Activated T-cell treated with anti-CD3 and anti-CD28 coated beads, Interleukin-2, amount 50 U/mL, for 72 hours (primary cell): ENCODE results near the gene DAND5. TPM values are rescaled to one million over a fixed set of nuclear protein-coding genes. Genes with fewer than 3 reads are reported as not detected.
A peak's percentile ranks its signal among the peaks of the same experiment; 100 is the strongest.
"Not testable (repeated sequence)": the region's sequence is repeated elsewhere in the genome, so short reads cannot be mapped to it uniquely, and the experiment has no call there.

Experiments
- ATAC-seq, 2 donors: fragments of 150-1000 bp; cut with Tn5 transposase; replicated peaks in 1 of 2; 2 replicates each; pipeline ENCODE4 v1.10.0; 2021; ENCODE audit warnings: moderate library complexity in 2 of 2, mild to moderate bottlenecking in 1 of 2
- DNase-seq, 2 donors: peaks; one replicate each; pipeline ENCODE4 v3.0.0; 2021 to 2022; ENCODE audit warnings: mixed read lengths in 1 of 2
- H3K27ac Mint-ChIP-seq: one replicate; pipeline ENCODE4 v1.8.0; 2022; ENCODE audit warnings: mild to moderate bottlenecking, moderate library complexity, mixed read lengths
- H3K27me3 Mint-ChIP-seq: one replicate; pipeline ENCODE4 v1.8.0; 2022; ENCODE audit warnings: low read depth, mixed read lengths
- H3K36me3 Mint-ChIP-seq, 2 donors: one replicate each; pipeline ENCODE4 v1.8.0; 2022; ENCODE audit warnings: mixed read lengths in 2 of 2, mild to moderate bottlenecking in 1 of 2; ENCODE audit not compliant: insufficient read depth in 2 of 2
- H3K4me1 Mint-ChIP-seq: one replicate; pipeline ENCODE4 v1.8.0; 2022; ENCODE audit warnings: low read depth, mixed read lengths
- H3K4me3 Mint-ChIP-seq, 2 donors: one replicate each; pipeline ENCODE4 v1.8.0; 2022; ENCODE audit warnings: mild to moderate bottlenecking in 2 of 2, mixed read lengths in 2 of 2, moderate library complexity in 2 of 2
- H3K9me3 Mint-ChIP-seq, 2 donors: one replicate each; pipeline ENCODE4 v1.8.0; 2022; ENCODE audit warnings: mixed read lengths in 2 of 2
- total RNA-seq, 2 donors: library from RNA; stranded (reverse); gene quantifications; one replicate each; pipeline ENCODE4 v1.2.3, GENCODE V29; 2022

Gene DAND5
- total RNA-seq, 2 donors from 2014 or later = 0.12 to 0.32 TPM

- DNase-seq = no peak
- Mint-ChIP-seq H3K9me3 (no peaks in the 10 kb centered on the region), H3K36me3 (peaks cover 14 to 45% of the 10 kb centered on the region in 2 donors), H3K4me3 (no peak overlapping the region), H3K27ac (peak overlapping the region; percentile 38), H3K4me1 (peaks cover 54% of the 10 kb centered on the region), H3K27me3 (no peaks in the 10 kb centered on the region)
- no peak for ATAC-seq
Observed at GRCh38 chr19:12948612-12949362, 20.6 kb upstream of the DAND5 start.

DNA sequence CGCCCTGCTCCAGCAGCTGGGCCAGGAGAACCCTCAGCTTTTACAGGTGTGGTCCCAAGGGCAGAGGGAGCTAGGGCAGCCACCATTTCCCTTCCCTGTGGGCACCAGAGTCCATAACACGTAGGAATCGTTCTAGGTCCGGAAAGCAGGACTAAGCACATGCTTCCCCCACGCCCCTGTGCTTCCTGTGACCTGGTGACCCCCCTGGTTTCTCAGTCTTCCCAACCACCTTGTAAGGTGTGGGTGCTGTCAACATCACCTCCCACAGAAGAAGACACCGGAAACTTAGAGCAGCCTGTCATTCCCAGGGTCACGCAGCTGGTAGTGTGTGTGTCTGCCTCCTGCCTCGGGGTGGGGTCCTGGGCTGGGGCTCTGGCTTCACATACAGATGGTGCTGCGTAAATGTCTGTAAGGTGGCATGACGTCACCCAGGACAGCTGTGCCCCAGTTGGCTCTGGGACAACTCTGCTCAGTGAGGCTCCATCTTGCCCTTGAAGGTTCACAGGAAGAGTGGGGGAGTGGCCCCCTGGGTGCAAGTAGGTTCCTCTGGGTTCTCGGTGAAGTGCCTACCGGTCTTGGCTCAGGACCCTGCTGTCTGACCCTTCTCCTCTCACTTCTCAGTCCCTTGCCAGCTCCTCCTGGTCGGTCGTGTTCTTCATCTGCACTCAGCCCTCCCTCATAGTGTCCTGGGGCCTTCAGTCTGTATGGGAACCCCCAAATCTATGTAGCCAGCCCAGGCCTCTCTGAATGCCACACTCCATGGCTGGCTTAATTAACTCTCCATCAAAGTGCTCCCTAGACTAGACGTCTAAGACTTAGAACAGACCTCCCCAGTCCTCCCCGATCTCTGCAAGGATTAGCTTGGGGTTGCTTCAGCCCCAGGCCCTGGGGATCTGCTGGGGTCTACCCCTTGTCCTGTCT, 19.8 kb upstream of the DAND5 start:
- DNase-seq (no peak), ATAC-seq (no peak)
- H3K27me3 Mint-ChIP-seq = no peaks in the 10 kb centered on the region
- H3K4me1 Mint-ChIP-seq = peaks cover 54% of the 10 kb centered on the region
- peaks cover 12 to 47% of the 10 kb centered on the region in 2 donors for H3K36me3 Mint-ChIP-seq
- no peak overlapping the region for H3K4me3 Mint-ChIP-seq
- H3K27ac Mint-ChIP-seq = peak overlapping the region; percentile 77
- H3K9me3 Mint-ChIP-seq = no peaks in the 10 kb centered on the region

GRCh38 chr19:12952050-12952449, 17.3 kb upstream of the DAND5 start:
- peaks cover 8 to 33% of the 10 kb centered on the region in 2 donors for H3K36me3 Mint-ChIP-seq
- H3K4me1 Mint-ChIP-seq = peaks cover 55% of the 10 kb centered on the region
- not testable (repeated sequence) for H3K4me3 Mint-ChIP-seq, DNase-seq, ATAC-seq, H3K9me3 Mint-ChIP-seq, H3K27me3 Mint-ChIP-seq
- H3K27ac Mint-ChIP-seq = peak overlapping the region; percentile 31

- DNase-seq (no peak), ATAC-seq (no peak)
- Mint-ChIP-seq H3K36me3 (peaks cover 8 to 32% of the 10 kb centered on the region in 2 donors), H3K27me3 (no peaks in the 10 kb centered on the region), H3K9me3 (no peaks in the 10 kb centered on the region), H3K4me1 (peaks cover 53% of the 10 kb centered on the region), H3K27ac (peak overlapping the region; percentile 35), H3K4me3 (no peak overlapping the region)
Observed at GRCh38 chr19:12952488-12953137, 16.8 kb upstream of the DAND5 start.

- DNase-seq = no peak
- Mint-ChIP-seq H3K4me1 (peaks cover 53% of the 10 kb centered on the region), H3K27ac (peak overlapping the region; percentile 35), H3K9me3 (no peaks in the 10 kb centered on the region), H3K27me3 (no peaks in the 10 kb centered on the region), H3K36me3 (peaks cover 6 to 31% of the 10 kb centered on the region in 2 donors), H3K4me3 (no peak overlapping the region)
- ATAC-seq = no peak
Observed at GRCh38 chr19:12953138-12953798, 16.1 kb upstream of the DAND5 start.

DNA sequence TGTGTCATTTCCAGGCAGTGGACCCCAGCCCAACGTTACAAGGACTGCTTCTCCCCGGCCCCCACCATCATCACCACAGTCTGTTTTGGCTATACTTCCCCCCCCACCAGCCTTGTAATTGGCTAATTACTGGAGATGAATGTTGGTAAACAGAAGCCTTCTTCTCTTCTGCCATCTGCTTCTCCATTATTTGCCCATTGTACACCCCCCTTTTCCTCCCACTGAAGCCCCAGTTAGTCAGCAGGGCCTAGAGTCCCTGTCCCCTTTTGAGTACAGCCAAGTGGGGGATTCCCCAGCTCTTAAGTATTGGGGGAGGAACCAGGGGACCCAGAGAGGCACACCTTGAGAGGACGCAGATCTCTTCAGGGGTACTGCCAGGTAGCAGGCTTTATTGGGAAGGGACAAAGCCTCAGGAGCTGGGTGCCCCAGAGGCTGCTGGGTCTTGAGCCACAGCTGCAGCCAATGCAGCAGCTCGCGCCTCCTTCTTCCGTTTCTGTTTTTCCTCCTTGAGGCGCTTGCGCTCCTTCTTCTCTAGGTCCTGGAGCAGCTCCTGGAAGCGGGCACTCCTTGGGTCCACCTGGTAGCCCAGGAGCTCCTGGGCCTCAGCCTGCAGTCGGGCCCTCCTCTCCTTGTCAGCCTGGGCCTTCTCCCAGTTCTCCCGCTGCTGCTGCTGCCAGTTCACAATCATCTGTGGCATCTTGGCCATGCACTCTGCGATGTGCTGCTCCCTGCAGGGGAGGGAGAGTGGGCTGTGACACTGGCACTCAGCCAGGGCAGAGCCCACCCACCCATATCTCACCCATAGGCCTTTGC, 15.4 kb upstream of the DAND5 start:
- peak overlapping the region; percentile 37 to 55 for H3K4me3 Mint-ChIP-seq
- ATAC-seq = peak; percentile 9 to 13
- DNase-seq = no peak
- H3K36me3 Mint-ChIP-seq = peaks cover 6 to 28% of the 10 kb centered on the region in 2 donors
- H3K4me1 Mint-ChIP-seq = peaks cover 56% of the 10 kb centered on the region
- H3K27ac Mint-ChIP-seq = peak overlapping the region; percentile 80
- H3K9me3 Mint-ChIP-seq = no peaks in the 10 kb centered on the region
- H3K27me3 Mint-ChIP-seq = no peaks in the 10 kb centered on the region

- peaks cover 5 to 27% of the 10 kb centered on the region in 2 donors for H3K36me3 Mint-ChIP-seq
- no peaks in the 10 kb centered on the region for H3K27me3 Mint-ChIP-seq
- no peaks in the 10 kb centered on the region for H3K9me3 Mint-ChIP-seq
- H3K27ac Mint-ChIP-seq = peak overlapping the region; percentile 80
- H3K4me3 Mint-ChIP-seq = peak overlapping the region; percentile 37 to 55
- ATAC-seq = no peak
- peaks cover 58% of the 10 kb centered on the region for H3K4me1 Mint-ChIP-seq
- DNase-seq = no peak
Observed at GRCh38 chr19:12954612-12954962, 14.8 kb upstream of the DAND5 start.

DNA sequence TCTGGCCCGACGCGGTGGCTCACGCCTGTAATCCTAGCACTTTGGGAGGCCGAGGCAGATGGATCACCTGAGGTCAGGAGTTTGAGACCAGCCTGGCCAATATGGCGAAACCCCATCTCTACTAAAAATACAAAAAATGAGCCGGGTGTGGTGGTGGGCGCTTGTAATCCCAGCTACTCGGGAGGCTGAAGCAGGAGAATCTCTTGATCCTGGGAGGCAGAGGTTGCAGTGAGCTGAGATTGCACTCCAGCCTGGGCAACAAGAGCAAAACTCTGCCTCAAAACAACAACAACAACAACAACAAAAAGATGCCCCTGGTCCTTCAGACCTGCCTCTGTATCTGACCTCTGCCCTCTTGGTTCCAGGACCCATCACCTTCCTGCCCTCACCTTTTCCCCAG, 13.8 kb upstream of the DAND5 start:
- H3K36me3 Mint-ChIP-seq = peaks cover 1 to 19% of the 10 kb centered on the region in 2 donors
- H3K27me3 Mint-ChIP-seq, ATAC-seq, H3K9me3 Mint-ChIP-seq, DNase-seq: not testable (repeated sequence)
- peaks cover 54% of the 10 kb centered on the region for H3K4me1 Mint-ChIP-seq
- H3K4me3 Mint-ChIP-seq = peak overlapping the region; percentile 70 to 90
- peak overlapping the region; percentile 80 for H3K27ac Mint-ChIP-seq

DNA sequence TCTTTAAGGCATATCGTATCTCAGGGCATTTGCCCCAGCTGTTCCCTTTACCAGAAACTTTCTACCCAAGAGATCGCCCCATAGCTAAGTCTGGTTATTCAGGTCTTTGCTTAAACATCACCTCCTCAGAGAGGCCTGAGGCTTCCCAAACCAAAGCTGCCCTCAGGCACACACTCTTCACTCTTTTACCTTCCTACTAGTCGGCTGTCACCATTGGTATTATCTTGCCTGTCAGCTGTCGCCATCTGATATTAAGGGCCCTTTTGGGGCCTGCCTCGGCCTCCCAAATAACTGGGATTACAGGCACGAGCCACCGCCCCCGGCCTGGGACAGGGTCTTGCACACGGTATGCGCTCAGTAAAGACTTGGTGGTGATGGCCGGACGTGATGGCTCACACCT, 13.4 kb upstream of the DAND5 start:
- no peak for DNase-seq
- Mint-ChIP-seq H3K9me3 (no peaks in the 10 kb centered on the region), H3K4me1 (peaks cover 52% of the 10 kb centered on the region), H3K27ac (peak overlapping the region; percentile 80), H3K36me3 (peaks cover 1 to 19% of the 10 kb centered on the region in 2 donors), H3K4me3 (peak overlapping the region; percentile 70 to 90), H3K27me3 (peaks cover 6% of the 10 kb centered on the region)
- no peak for ATAC-seq

GRCh38 chr19:12956446-12957388, 12.7 kb upstream of the DAND5 start, which contains the start of gene GADD45GIP1:
Gene GADD45GIP1 (minus strand): TSS chr19:12957223. CDS start chr19:12957212, 11 bp downstream.
- Mint-ChIP-seq H3K4me3 (peak within 1 kb of the TSS; percentile 90), H3K27me3 (peaks cover 6% of the 10 kb centered on the region), H3K4me1 (peaks cover 52% of the 10 kb centered on the region), H3K9me3 (no peaks in the 10 kb centered on the region), H3K27ac (peak within 1 kb of the TSS; percentile 94), H3K36me3 (peaks cover 1 to 13% of the 10 kb centered on the region in 2 donors)
- ATAC-seq = peak; percentile 96
- peak; percentile 90 to 91 for DNase-seq

DNA sequence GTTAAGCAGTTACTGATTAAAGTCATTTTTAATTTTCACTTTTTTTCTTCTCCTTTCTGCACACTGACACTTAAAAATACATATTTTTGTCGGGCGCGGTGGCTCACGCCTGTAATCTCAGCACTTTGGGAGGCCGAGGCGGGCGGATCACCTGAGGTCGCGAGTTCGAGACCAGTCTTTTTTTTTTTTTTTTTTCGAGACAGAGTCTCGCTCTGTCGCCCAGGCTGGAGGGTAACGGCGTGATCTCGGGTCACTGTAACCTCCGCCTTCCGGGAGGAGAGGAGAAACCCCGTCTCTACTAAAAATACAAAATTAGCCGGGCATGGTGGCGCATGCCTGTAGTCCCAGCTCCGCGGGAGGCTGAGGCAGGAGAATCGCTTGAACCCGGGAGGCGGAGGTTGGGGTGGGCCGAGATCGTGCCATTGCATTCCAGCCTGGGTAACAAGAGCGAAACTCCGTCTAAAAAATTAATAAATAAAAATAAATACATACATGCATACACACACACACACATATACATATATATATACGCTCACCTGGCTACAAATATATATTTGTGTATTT, 11.9 kb upstream of the DAND5 start:
- H3K36me3 Mint-ChIP-seq, H3K27me3 Mint-ChIP-seq, H3K9me3 Mint-ChIP-seq, DNase-seq: not testable (repeated sequence)
- peak; percentile 11 to 12 for ATAC-seq
- peak overlapping the region; percentile 94 for H3K27ac Mint-ChIP-seq
- H3K4me1 Mint-ChIP-seq = peaks cover 46% of the 10 kb centered on the region
- H3K4me3 Mint-ChIP-seq = peak overlapping the region; percentile 90
